GM12878 (cell line): ENCODE data around the gene AP3M1. TPM values are rescaled to one million over a fixed set of nuclear protein-coding genes. Genes with fewer than 3 reads are reported as not detected.

Experiments
- BRCA1 ChIP-seq: IDR thresholded peaks from 2 replicates; pipeline ENCODE4 v1.6.1; 2011; ENCODE audit warnings: low read depth, low read length, improper control_type of control experiment
- FOXM1 ChIP-seq: IDR thresholded peaks from 2 replicates; pipeline ENCODE4 v1.6.1; 2012; ENCODE audit warnings: low read depth, mild to moderate bottlenecking, inconsistent platforms, low read length, moderate library complexity
- HSF1 ChIP-seq: fragments of 150-350 bp; IDR thresholded peaks from 2 replicates; pipeline ENCODE4 v1.6.1; 2014; ENCODE audit warnings: mild to moderate bottlenecking, low read depth, low read length
- IRF5 ChIP-seq: fragments of 450-650 bp; IDR thresholded peaks from 2 replicates; pipeline ENCODE4 v1.6.1; 2017; ENCODE audit warnings: borderline replicate concordance
- MEF2B ChIP-seq: fragments of 450-650 bp; IDR thresholded peaks from 2 replicates; pipeline ENCODE4 v1.6.1; 2018; ENCODE audit warnings: mild to moderate bottlenecking, moderate library complexity; ENCODE audit not compliant: partially characterized antibody, poor library complexity, severe bottlenecking
- NFIC ChIP-seq: IDR thresholded peaks from 2 replicates; pipeline ENCODE4 v1.6.1; 2012; ENCODE audit warnings: low read depth, mild to moderate bottlenecking, inconsistent platforms, low read length, moderate library complexity
- NFYA ChIP-seq: IDR thresholded peaks from 2 replicates; pipeline ENCODE4 v1.6.1; 2011; ENCODE audit warnings: low read depth, mild to moderate bottlenecking, low read length, improper control_type of control experiment, borderline replicate concordance
- NR2C1 ChIP-seq: fragments of 450-650 bp; IDR thresholded peaks from 2 replicates; pipeline ENCODE4 v1.6.1; 2017; ENCODE audit warnings: antibody characterized with exemption, mild to moderate bottlenecking, moderate library complexity
- PML ChIP-seq: IDR thresholded peaks from 2 replicates; pipeline ENCODE4 v1.6.1; 2012; ENCODE audit warnings: low read length, inconsistent platforms
- POLR2AphosphoS5 ChIP-seq: IDR thresholded peaks from 2 replicates; pipeline ENCODE4 v1.6.1; 2011; ENCODE audit warnings: mild to moderate bottlenecking, low read length, inconsistent platforms
- SP1 ChIP-seq: IDR thresholded peaks from one replicate; pipeline ENCODE4 v1.6.1; 2011; ENCODE audit warnings: low read depth, low read length
- STAT1 ChIP-seq: fragments of 450-650 bp; conservative IDR thresholded peaks from 2 replicates; pipeline ENCODE4 v1.6.1; 2014; ENCODE audit warnings: antibody characterized with exemption, mild to moderate bottlenecking
- STAT3 ChIP-seq: IDR thresholded peaks from 2 replicates; pipeline ENCODE4 v1.6.1; 2011; ENCODE audit warnings: low read depth, low read length, improper control_type of control experiment
- TARDBP ChIP-seq: IDR thresholded peaks from 2 replicates; pipeline ENCODE4 v1.6.1; 2016; ENCODE audit warnings: borderline replicate concordance
- TCF12 ChIP-seq: IDR thresholded peaks from 2 replicates; pipeline ENCODE4 v1.6.1; 2011; ENCODE audit warnings: low read depth, mild to moderate bottlenecking, low read length
- WRNIP1 ChIP-seq: IDR thresholded peaks from 2 replicates; pipeline ENCODE4 v1.6.1; 2011; ENCODE audit warnings: low read depth, low read length, improper control_type of control experiment, borderline replicate concordance
- ZNF592 ChIP-seq: fragments of 450-650 bp; IDR thresholded peaks from 2 replicates; pipeline ENCODE4 v1.6.1; 2017; ENCODE audit warnings: mild to moderate bottlenecking, moderate library complexity
- polyA plus RNA-seq, 11 experiments: library from polyadenylated mRNA; depleted of rRNA in 4 of 11; unstranded in 6 of 11; stranded (reverse) in 5 of 11; fragments of >200 nt; fragmentation: Nextera tagmentation in 4 of 11; fragmentation: Illumina TruSeq in 1 of 11; extraction: Ambion mirVana in 4 of 11; extraction: Trizol in 1 of 11; gene quantifications; 1 replicate in 1 of 11; 2 replicates in 10 of 11; pipeline versions ENCODE4 v1.2.1 to v1.2.3, GENCODE V29; 2011 to 2016; ENCODE audit warnings: inconsistent platforms in 2 of 11, missing spikeins in 2 of 11, low read depth in 1 of 11
- total RNA-seq, 4 experiments: library from RNA; depleted of rRNA in 3 of 4; stranded (reverse); fragments of >200 nt in 3 of 4; fragmentation: Illumina TruSeq in 1 of 4; extraction: Trizol in 1 of 4; gene quantifications; 2 replicates each; pipeline versions ENCODE4 v1.2.1 to v1.2.3, GENCODE V29; 2013 to 2021
- TF ChIP-seq, protein P1 (sequence below): IDR thresholded peaks from 2 replicates; pipeline ENCODE4 v1.6.1; 2011; ENCODE audit warnings: low read depth, low read length, improper control_type of control experiment, borderline replicate concordance
- TF ChIP-seq, protein P2 (sequence below): fragments of 450-650 bp; formaldehyde crosslinking; IDR thresholded peaks from 2 replicates; pipeline ENCODE4 v1.4.0; 2022; ENCODE audit warnings: mild to moderate bottlenecking, moderate library complexity

The AP3M1 gene
- total and polyA plus RNA-seq, 10 of the 15 experiments (the other 5 are each of a cell fraction or from before 2014, with no cell fraction given): 22.1 to 83.4 (median 47.7) TPM

DNA sequence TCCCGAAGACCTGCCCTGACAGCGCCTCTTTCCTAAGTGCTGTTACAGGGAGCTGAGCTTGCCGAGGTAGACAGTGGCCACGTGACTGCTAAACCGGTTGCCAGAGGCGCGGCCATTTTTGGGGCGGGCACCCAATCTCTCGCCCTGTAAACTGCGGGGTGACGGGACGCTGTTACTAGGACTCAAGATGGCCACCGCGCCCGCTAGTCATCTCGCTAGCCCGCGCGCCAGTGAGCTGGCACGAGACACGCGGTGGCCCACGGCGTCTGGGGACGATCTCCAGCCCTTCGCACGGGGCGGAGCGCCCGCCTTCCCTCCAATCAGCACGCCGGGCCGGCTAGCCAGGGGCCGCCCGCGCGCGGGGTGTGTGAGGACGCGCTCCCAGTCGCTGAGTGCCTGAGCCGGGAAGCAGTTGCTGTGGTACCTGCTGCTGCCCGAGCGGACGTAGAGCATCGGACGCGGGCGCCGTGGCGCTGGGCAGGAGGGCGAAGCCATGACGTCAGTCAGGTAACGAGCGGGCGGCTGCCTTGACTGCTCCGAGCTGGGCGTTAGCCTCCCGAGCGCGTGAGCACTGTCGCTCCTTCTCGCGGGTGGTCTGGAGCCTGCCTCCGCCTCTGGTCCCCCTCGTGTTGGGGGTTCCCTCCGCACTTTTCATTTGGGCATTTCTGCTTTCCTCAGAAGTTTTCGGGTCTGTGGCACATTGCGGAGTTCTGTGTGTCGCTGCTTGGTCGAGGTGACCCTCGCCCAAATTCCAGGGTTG, 25.9 kb upstream of the AP3M1 start (continued):
- TF ChIP-seq POLR2AphosphoS5 (peak; percentile 84), FOXM1 (no peak), SP1 (no peak), TARDBP (peak; percentile 32; the same call in 1 of the 2 replicates), NFIC (no peak; the same call in 1 of the 2 replicates), ZNF592 (no peak), BRCA1 (no peak), STAT1 (0 out of 2 replicates have a peak, but pooled peaks have one; percentile 65), HSF1 (no peak), WRNIP1 (no peak), TCF12 (0 out of 2 replicates have a peak, but pooled peaks have one; percentile 24), NR2C1 (peak; percentile 45; the same call in 1 of the 2 replicates), STAT3 (no peak), MEF2B (peak; percentile 38), NFYA (no peak), PML (peak; percentile 20; the same call in 1 of the 2 replicates), IRF5 (no peak)
- TF ChIP-seq, protein P1, sequence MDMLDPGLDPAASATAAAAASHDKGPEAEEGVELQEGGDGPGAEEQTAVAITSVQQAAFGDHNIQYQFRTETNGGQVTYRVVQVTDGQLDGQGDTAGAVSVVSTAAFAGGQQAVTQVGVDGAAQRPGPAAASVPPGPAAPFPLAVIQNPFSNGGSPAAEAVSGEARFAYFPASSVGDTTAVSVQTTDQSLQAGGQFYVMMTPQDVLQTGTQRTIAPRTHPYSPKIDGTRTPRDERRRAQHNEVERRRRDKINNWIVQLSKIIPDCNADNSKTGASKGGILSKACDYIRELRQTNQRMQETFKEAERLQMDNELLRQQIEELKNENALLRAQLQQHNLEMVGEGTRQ: peak; percentile 84
- TF ChIP-seq, protein P2, sequence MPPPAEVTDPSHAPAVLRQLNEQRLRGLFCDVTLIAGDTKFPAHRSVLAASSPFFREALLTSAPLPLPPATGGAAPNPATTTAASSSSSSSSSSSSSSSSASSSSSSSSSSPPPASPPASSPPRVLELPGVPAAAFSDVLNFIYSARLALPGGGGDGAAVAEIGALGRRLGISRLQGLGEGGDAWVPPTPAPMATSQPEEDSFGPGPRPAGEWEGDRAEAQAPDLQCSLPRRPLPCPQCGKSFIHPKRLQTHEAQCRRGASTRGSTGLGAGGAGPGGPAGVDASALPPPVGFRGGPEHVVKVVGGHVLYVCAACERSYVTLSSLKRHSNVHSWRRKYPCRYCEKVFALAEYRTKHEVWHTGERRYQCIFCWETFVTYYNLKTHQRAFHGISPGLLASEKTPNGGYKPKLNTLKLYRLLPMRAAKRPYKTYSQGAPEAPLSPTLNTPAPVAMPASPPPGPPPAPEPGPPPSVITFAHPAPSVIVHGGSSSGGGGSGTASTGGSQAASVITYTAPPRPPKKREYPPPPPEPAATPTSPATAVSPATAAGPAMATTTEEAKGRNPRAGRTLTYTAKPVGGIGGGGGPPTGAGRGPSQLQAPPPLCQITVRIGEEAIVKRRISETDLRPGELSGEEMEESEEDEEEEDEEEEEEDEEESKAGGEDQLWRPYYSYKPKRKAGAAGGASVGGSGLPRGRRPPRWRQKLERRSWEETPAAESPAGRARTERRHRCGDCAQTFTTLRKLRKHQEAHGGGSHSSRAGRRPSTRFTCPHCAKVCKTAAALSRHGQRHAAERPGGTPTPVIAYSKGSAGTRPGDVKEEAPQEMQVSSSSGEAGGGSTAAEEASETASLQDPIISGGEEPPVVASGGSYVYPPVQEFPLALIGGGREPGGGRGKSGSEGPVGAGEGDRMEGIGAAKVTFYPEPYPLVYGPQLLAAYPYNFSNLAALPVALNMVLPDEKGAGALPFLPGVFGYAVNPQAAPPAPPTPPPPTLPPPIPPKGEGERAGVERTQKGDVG (CRISPR knock-in tag): no peak
